IPS-15b (cell line): Measurements from ENCODE around the gene UGP2.

Experiments used
- H3K27me3 ChIP-seq: one replicate; pipeline ENCODE4 v1.6.1; 2013; ENCODE audit warnings: low read length; ENCODE audit not compliant: control insufficient read depth, insufficient read depth
- H3K36me3 ChIP-seq: one replicate; pipeline ENCODE4 v1.6.1; 2013; ENCODE audit warnings: low read length; ENCODE audit not compliant: control insufficient read depth, insufficient read depth
- H3K4me1 ChIP-seq: one replicate; pipeline ENCODE4 v1.6.1; 2013; ENCODE audit warnings: mild to moderate bottlenecking, low read length; ENCODE audit not compliant: control insufficient read depth, insufficient read depth
- H3K4me3 ChIP-seq: one replicate; pipeline ENCODE4 v1.5.1; 2013; ENCODE audit warnings: low read depth, low read length
- H3K9ac ChIP-seq: one replicate; pipeline ENCODE4 v1.6.1; 2013; ENCODE audit warnings: low read depth, mild to moderate bottlenecking, low read length
- H3K9me3 ChIP-seq: one replicate; pipeline ENCODE4 v1.6.1; 2013; ENCODE audit warnings: mild to moderate bottlenecking, low read length; ENCODE audit not compliant: control insufficient read depth, insufficient read depth

UGP2 gene

GRCh38 chr2:63851691-63852311 is 10.1 kb downstream of the UGP2 start:
- H3K4me3 ChIP-seq: peak overlapping the region; percentile 9
- H3K9ac ChIP-seq: peak overlapping the region; percentile 18
- H3K9me3 ChIP-seq: no peaks in the 10 kb centered on the region
- no peaks in the 10 kb centered on the region for H3K27me3 ChIP-seq
- H3K36me3 ChIP-seq: peaks cover 5% of the 10 kb centered on the region
- H3K4me1 ChIP-seq: peaks cover 49% of the 10 kb centered on the region

- Histone ChIP-seq H3K4me1 (peaks cover 49% of the 10 kb centered on the region), H3K36me3 (peaks cover 14% of the 10 kb centered on the region), H3K9me3 (no peaks in the 10 kb centered on the region), H3K9ac (peak overlapping the region; percentile 28), H3K27me3 (no peaks in the 10 kb centered on the region), H3K4me3 (peak overlapping the region; percentile 14)
Observed at GRCh38 chr2:63853527-63854310, 12.0 kb downstream of the UGP2 start.

DNA sequence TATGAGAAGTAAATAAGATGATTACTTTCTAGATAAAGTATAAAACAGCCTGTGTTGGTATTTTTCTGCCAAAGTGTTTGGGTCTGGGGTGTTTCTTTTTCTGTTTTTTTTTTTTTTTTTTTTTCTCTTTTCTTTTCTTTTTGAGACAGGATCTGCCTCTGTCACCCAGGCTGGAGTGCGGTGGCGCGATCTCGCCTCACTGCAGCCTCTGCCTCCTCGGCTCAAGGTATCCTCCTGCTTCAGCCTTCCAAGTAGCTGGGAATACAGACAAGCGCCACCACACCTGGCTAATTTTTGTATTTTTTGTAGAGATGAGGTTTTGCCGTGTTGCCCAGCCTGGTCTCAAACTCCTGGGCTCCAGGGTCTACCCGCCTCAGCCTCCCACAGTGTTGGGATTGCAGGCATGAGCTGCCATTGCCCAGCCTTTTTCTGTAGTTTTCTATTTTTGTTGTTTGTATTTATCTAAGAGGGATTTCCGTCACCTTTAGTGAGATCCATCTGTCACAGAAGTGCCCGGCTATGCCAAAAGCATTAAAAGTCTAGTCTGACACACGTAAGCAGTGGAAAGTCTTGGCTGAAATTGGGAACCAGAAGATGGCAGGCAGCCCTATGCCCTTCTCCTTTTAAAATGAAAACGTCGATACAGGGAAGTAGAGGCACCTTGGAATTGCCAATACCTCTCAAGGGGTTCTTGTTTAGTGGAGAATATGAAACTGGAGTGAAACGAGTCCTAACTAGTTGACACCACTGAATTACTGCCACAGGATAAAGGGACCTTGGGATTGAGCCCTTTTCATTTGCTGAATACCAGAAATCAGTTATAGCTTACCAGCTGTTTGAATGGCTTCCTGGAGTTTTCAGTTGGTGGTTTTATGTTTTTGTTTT is 14.0 kb downstream of the UGP2 start:
- H3K9ac ChIP-seq: no peak overlapping the region
- no peaks in the 10 kb centered on the region for H3K27me3 ChIP-seq
- peaks cover 20% of the 10 kb centered on the region for H3K36me3 ChIP-seq
- H3K4me1 ChIP-seq: peaks cover 42% of the 10 kb centered on the region
- no peaks in the 10 kb centered on the region for H3K9me3 ChIP-seq
- H3K4me3 ChIP-seq: no peak overlapping the region

DNA sequence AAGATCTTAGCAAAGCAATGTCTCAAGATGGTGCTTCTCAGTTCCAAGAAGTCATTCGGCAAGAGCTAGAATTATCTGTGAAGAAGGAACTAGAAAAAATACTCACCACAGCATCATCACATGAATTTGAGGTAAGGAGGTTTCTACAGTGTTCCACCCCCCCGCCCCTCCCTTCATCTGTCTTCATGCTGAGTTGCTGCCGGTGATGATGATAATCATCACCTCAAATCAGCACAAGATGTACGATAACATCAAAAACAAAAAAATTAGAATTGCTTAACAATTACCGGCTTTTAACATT is 14.6 kb downstream of the UGP2 start:
- H3K9ac ChIP-seq: no peak overlapping the region
- H3K4me3 ChIP-seq: no peak overlapping the region
- H3K27me3 ChIP-seq: no peaks in the 10 kb centered on the region
- peaks cover 37% of the 10 kb centered on the region for H3K4me1 ChIP-seq
- peaks cover 22% of the 10 kb centered on the region for H3K36me3 ChIP-seq
- H3K9me3 ChIP-seq: no peaks in the 10 kb centered on the region

DNA sequence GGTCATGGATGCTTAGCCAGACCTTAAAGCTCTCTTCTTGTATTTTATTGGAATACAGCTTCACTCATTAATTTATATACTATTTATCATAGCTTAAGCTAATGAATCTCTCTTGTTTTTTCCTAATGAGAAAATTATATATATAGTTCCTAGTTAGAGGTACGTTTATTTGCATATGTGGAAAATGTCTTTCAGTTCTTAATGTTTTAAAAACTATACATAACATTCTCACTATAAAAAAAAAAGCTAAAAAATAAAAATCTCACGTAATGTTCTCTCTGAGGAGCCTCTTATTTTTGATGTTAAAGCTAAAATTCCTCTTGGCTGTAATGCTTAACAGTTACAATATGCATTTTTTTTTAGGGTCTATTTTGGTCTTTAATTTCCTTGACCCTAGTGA is 16.6 kb downstream of the UGP2 start:
- Histone ChIP-seq H3K36me3 (peaks cover 37% of the 10 kb centered on the region), H3K9ac (no peak overlapping the region), H3K27me3 (no peaks in the 10 kb centered on the region), H3K9me3 (no peaks in the 10 kb centered on the region), H3K4me3 (no peak overlapping the region), H3K4me1 (peaks cover 32% of the 10 kb centered on the region)

- Histone ChIP-seq H3K27me3 (no peaks in the 10 kb centered on the region), H3K36me3 (peaks cover 49% of the 10 kb centered on the region), H3K4me1 (peaks cover 32% of the 10 kb centered on the region), H3K9ac (no peak overlapping the region), H3K4me3 (no peak overlapping the region), H3K9me3 (no peaks in the 10 kb centered on the region)
Observed at GRCh38 chr2:63861220-63861822, 19.6 kb downstream of the UGP2 start.

DNA sequence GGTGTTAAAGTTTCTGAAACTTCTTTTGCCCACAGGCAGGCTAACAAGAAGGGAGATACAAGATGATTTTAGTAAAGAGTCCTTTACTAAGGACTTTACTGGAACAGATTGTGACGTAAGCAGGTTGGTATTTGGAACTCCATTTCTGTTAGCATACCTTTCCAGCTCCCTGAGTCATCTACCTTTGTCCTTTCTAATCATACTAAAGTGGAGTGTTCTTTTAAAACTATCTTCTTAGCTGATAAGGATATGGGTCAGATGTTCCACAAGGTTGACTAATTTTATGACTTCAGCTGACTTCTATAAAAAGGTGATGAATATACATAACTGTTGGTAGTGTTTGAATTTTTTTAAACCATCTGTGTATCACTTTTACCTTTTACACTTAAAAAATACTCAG is 21.1 kb downstream of the UGP2 start:
- Histone ChIP-seq H3K27me3 (no peaks in the 10 kb centered on the region), H3K9me3 (no peaks in the 10 kb centered on the region), H3K36me3 (peaks cover 42% of the 10 kb centered on the region), H3K4me1 (peaks cover 38% of the 10 kb centered on the region), H3K4me3 (no peak overlapping the region), H3K9ac (no peak overlapping the region)

DNA sequence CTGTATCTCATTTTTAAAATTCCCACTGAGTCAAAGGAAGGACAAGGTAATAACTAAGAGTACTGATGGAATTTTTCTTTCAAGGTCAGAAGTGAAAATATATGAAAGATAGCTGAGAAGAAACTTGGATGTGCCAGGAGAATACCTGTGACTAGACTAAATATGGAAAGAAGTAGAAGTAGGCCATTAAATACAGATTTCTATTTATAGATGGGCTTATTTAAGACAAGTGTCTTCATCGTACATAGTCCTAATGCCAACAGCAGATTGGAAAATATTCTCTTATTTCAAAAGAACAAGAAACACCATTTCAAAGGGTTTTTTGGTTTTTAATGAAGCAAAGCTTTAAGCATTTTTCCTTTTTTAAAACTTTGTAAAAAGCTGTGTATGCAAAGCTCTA is 22.0 kb downstream of the UGP2 start:
- no peak overlapping the region for H3K9ac ChIP-seq
- peaks cover 39% of the 10 kb centered on the region for H3K36me3 ChIP-seq

GRCh38 chr2:63865159-63865799 is 23.6 kb downstream of the UGP2 start:
- H3K9ac ChIP-seq: no peak overlapping the region
- H3K36me3 ChIP-seq: peaks cover 37% of the 10 kb centered on the region

More for the DNA sequence above, 22.0 kb downstream of the UGP2 start:
- Histone ChIP-seq H3K4me1 (peaks cover 44% of the 10 kb centered on the region), H3K27me3 (no peaks in the 10 kb centered on the region), H3K9me3 (no peaks in the 10 kb centered on the region), H3K4me3 (no peak overlapping the region)

GRCh38 chr2:63866009-63866709 is 24.5 kb downstream of the UGP2 start:
- Histone ChIP-seq H3K9me3 (no peaks in the 10 kb centered on the region), H3K36me3 (peaks cover 33% of the 10 kb centered on the region), H3K4me3 (no peak overlapping the region), H3K9ac (no peak overlapping the region), H3K4me1 (peaks cover 49% of the 10 kb centered on the region), H3K27me3 (no peaks in the 10 kb centered on the region)

More at GRCh38 chr2:63865159-63865799, 23.6 kb downstream of the UGP2 start:
- no peaks in the 10 kb centered on the region for H3K27me3 ChIP-seq
- H3K4me1 ChIP-seq: peaks cover 47% of the 10 kb centered on the region
- H3K4me3 ChIP-seq: no peak overlapping the region
- no peaks in the 10 kb centered on the region for H3K9me3 ChIP-seq

GRCh38 chr2:63870679-63871078 is 29.0 kb downstream of the UGP2 start:
- Histone ChIP-seq H3K9me3 (no peaks in the 10 kb centered on the region), H3K9ac (no peak overlapping the region), H3K36me3 (peaks cover 19% of the 10 kb centered on the region), H3K4me3 (no peak overlapping the region), H3K4me1 (peaks cover 35% of the 10 kb centered on the region), H3K27me3 (no peaks in the 10 kb centered on the region)
